ENCODE measurements around the gene PNKP.
A peak's percentile ranks its signal among the peaks of the same experiment; 100 is the strongest.
"Not testable (repeated sequence)": the region's sequence is repeated elsewhere in the genome, so short reads cannot be mapped to it uniquely, and the experiment has no call there.

The PNKP gene

GRCh38 chr19:49840736-49841249 lies 26.6 kb downstream of the PNKP start:
- no peak for DNase-seq

GRCh38 chr19:49840321-49840720 lies 27.1 kb downstream of the PNKP start:
- DNase-seq: no peak

GRCh38 chr19:49839713-49840112 lies 27.7 kb downstream of the PNKP start:
- no peak for DNase-seq

- DNase-seq: no peak
Measured at GRCh38 chr19:49838885-49839588, 28.3 kb downstream of the PNKP start.

GRCh38 chr19:49837425-49837824 lies 30.0 kb downstream of the PNKP start:
- DNase-seq: no peak

- DNase-seq: no peak
Measured at GRCh38 chr19:49837009-49837310, 30.4 kb downstream of the PNKP start.

- no peak for DNase-seq
Measured at GRCh38 chr19:49836176-49837008, 31.0 kb downstream of the PNKP start.

GRCh38 chr19:49835562-49835961 lies 31.8 kb downstream of the PNKP start:
- DNase-seq: no peak

GRCh38 chr19:49833599-49833998 lies 33.8 kb downstream of the PNKP start:
- DNase-seq: no peak

GRCh38 chr19:49832556-49832955 lies 34.8 kb downstream of the PNKP start:
- no peak for DNase-seq

- no peak for DNase-seq
Measured at GRCh38 chr19:49831592-49831991, 35.8 kb downstream of the PNKP start.

GRCh38 chr19:49830766-49831165 lies 36.6 kb downstream of the PNKP start:
- DNase-seq: no peak

- no peak for DNase-seq
Measured at GRCh38 chr19:49829721-49830120, 37.7 kb downstream of the PNKP start.

- DNase-seq: no peak
Measured at GRCh38 chr19:49829200-49829599, 38.2 kb downstream of the PNKP start.

- DNase-seq: no peak
Measured at GRCh38 chr19:49827034-49827433, 40.3 kb downstream of the PNKP start.

GRCh38 chr19:49824662-49825061 lies 42.7 kb downstream of the PNKP start:
- DNase-seq: no peak

- DNase-seq: peak; percentile 61
Measured at GRCh38 chr19:49823472-49823871, 43.9 kb downstream of the PNKP start.

- peak; percentile 28 for DNase-seq
Measured at GRCh38 chr19:49820125-49820524, 47.3 kb downstream of the PNKP start.

GRCh38 chr19:49819452-49820115 lies 47.8 kb downstream of the PNKP start:
- not testable (repeated sequence) for DNase-seq

GRCh38 chr19:49818649-49819370 lies 48.6 kb downstream of the PNKP start:
- no peak for DNase-seq

- peak; percentile 68 for DNase-seq
Measured at GRCh38 chr19:49817964-49818648, 49.3 kb downstream of the PNKP start, which contains the start of gene MED25. Gene MED25, plus strand, starts transcription at chr19:49818289. Its CDS starts 53 bp downstream, at chr19:49818342.

- no peak for DNase-seq
Measured at GRCh38 chr19:49816590-49816989, 50.8 kb downstream of the PNKP start.

Data from NCI-H1092 (cell line).